GM12865 (cell line): ENCODE measurements around the gene SLC18A2.

ENCODE experiments used
- DNase-seq: peaks from one replicate; pipeline ENCODE4 v3.0.0; 2010; ENCODE audit warnings: low read depth
- H3K4me3 ChIP-seq: 2 replicates; pipeline ENCODE4 v1.5.1; 2011; ENCODE audit warnings: mild to moderate bottlenecking, low read depth, low read length, control low read depth
- CTCF ChIP-seq: IDR thresholded peaks from 2 replicates; pipeline ENCODE4 v1.5.1; 2011; ENCODE audit warnings: low read length, control low read depth, low read depth, inconsistent platforms; ENCODE audit not compliant: insufficient read depth; ENCODE audit errors: missing control alignments

The SLC18A2 gene

DNA sequence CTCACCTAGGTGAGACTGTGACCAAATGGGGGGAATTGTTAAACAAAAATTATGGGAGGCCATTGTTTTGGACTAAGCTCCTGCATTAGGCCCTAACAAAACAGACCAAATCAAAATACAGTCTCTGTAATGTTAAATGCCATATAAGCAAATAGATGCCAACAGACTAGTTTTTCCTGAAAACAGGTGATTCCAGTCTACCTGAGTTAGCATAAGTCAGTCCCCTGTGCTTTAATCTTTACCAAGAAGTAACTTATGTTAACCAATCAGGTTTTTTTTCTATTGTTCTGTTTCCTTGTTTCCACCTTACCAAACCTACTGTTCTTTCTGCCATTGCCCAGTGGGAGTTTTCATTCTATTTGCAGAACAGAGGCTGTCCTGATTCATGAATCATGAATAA lies 86.3 kb downstream of the SLC18A2 start:
- H3K4me3 ChIP-seq: no peak overlapping the region
- no peak for DNase-seq
- TF ChIP-seq CTCF: no peak
